ENCODE measurements around the gene NODAL. TPM values are rescaled to one million over a fixed set of nuclear protein-coding genes. Genes with fewer than 3 reads are reported as not detected.

Gene NODAL
- total and polyA plus RNA-seq, 2 experiments from 2014 or later: 11.2 to 28.4 TPM

DNA sequence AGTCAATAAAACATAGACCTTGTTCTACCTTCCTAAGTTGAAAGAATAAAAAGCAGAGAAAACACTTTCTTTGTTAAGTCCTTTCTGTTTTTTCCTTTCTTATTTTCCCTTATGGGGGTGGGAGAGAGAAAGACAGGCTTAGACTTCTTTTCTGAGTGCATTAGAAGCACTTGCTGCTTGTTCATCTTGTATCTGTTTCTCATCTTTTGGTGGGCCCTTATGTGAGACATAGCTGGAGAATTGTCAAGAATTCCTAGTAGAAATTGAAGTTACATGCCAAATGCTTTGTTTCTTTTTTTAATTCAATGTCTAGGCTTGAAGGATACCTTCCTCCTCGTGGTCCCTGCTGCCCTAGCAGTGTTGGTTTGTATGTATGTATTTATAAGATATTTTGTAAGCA, 30.9 kb downstream of the NODAL start:
- ATAC-seq (no peak), DNase-seq (ENCODE audit: low spot score) (no peak)
- H3K79me2 ChIP-seq (replicated peaks; ENCODE audit: insufficient read depth): peaks cover 92% of the 10 kb centered on the region
- Mint-ChIP-seq H3K4me1 (peaks cover 48% of the 10 kb centered on the region), H3K27me3 (ENCODE audit: insufficient read depth, low read depth, poor library complexity) (peaks cover under 1% of the 10 kb centered on the region), H3K9me3 (peaks cover 6% of the 10 kb centered on the region; the same call in 2 of the 3 replicates), H3K36me3 (ENCODE audit: low read depth) (peaks cover 36% of the 10 kb centered on the region), H3K27ac (no peak overlapping the region), H3K4me3 (no peak overlapping the region)
- peaks cover 6% of the 10 kb centered on the region; the same call in 1 of the 2 replicates for H3F3A ChIP-seq (replicated peaks; ENCODE audit: low read depth)
- no peak overlapping the region for H3K4me2 ChIP-seq
- H3K27me3 ChIP-seq (ENCODE audit: insufficient read depth): no peaks in the 10 kb centered on the region
- H3K36me3 ChIP-seq (ENCODE audit: insufficient read depth): no peaks in the 10 kb centered on the region; the same call in 1 of the 2 replicates
- TF ChIP-seq ZNF114 (CRISPR knock-in tag; IDR thresholded peaks at IDR 0.05) (no peak), EZH2phosphoT487 (IDR thresholded peaks at IDR 0.05; ENCODE audit: unreplicated experiment) (no peak), EZH2 (IDR thresholded peaks at IDR 0.05; ENCODE audit: low read depth, unreplicated experiment) (no peak), JUNB (IDR thresholded peaks at IDR 0.05; ENCODE audit: unreplicated experiment) (no peak), POLR2AphosphoS5 (IDR thresholded peaks at IDR 0.05; ENCODE audit: low read depth) (no peak), ZNF331 (CRISPR knock-in tag; IDR thresholded peaks at IDR 0.05; ENCODE audit: low read depth) (no peak)
- TF ChIP-seq, protein P1, sequence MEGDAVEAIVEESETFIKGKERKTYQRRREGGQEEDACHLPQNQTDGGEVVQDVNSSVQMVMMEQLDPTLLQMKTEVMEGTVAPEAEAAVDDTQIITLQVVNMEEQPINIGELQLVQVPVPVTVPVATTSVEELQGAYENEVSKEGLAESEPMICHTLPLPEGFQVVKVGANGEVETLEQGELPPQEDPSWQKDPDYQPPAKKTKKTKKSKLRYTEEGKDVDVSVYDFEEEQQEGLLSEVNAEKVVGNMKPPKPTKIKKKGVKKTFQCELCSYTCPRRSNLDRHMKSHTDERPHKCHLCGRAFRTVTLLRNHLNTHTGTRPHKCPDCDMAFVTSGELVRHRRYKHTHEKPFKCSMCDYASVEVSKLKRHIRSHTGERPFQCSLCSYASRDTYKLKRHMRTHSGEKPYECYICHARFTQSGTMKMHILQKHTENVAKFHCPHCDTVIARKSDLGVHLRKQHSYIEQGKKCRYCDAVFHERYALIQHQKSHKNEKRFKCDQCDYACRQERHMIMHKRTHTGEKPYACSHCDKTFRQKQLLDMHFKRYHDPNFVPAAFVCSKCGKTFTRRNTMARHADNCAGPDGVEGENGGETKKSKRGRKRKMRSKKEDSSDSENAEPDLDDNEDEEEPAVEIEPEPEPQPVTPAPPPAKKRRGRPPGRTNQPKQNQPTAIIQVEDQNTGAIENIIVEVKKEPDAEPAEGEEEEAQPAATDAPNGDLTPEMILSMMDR (conservative IDR thresholded peaks at IDR 0.05; ENCODE audit: low read depth in 2 of 2): no peak
- TF ChIP-seq, protein P2, sequence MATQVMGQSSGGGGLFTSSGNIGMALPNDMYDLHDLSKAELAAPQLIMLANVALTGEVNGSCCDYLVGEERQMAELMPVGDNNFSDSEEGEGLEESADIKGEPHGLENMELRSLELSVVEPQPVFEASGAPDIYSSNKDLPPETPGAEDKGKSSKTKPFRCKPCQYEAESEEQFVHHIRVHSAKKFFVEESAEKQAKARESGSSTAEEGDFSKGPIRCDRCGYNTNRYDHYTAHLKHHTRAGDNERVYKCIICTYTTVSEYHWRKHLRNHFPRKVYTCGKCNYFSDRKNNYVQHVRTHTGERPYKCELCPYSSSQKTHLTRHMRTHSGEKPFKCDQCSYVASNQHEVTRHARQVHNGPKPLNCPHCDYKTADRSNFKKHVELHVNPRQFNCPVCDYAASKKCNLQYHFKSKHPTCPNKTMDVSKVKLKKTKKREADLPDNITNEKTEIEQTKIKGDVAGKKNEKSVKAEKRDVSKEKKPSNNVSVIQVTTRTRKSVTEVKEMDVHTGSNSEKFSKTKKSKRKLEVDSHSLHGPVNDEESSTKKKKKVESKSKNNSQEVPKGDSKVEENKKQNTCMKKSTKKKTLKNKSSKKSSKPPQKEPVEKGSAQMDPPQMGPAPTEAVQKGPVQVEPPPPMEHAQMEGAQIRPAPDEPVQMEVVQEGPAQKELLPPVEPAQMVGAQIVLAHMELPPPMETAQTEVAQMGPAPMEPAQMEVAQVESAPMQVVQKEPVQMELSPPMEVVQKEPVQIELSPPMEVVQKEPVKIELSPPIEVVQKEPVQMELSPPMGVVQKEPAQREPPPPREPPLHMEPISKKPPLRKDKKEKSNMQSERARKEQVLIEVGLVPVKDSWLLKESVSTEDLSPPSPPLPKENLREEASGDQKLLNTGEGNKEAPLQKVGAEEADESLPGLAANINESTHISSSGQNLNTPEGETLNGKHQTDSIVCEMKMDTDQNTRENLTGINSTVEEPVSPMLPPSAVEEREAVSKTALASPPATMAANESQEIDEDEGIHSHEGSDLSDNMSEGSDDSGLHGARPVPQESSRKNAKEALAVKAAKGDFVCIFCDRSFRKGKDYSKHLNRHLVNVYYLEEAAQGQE (IDR thresholded peaks at IDR 0.05; ENCODE audit: unreplicated experiment): no peak
- TF ChIP-seq, protein P3, sequence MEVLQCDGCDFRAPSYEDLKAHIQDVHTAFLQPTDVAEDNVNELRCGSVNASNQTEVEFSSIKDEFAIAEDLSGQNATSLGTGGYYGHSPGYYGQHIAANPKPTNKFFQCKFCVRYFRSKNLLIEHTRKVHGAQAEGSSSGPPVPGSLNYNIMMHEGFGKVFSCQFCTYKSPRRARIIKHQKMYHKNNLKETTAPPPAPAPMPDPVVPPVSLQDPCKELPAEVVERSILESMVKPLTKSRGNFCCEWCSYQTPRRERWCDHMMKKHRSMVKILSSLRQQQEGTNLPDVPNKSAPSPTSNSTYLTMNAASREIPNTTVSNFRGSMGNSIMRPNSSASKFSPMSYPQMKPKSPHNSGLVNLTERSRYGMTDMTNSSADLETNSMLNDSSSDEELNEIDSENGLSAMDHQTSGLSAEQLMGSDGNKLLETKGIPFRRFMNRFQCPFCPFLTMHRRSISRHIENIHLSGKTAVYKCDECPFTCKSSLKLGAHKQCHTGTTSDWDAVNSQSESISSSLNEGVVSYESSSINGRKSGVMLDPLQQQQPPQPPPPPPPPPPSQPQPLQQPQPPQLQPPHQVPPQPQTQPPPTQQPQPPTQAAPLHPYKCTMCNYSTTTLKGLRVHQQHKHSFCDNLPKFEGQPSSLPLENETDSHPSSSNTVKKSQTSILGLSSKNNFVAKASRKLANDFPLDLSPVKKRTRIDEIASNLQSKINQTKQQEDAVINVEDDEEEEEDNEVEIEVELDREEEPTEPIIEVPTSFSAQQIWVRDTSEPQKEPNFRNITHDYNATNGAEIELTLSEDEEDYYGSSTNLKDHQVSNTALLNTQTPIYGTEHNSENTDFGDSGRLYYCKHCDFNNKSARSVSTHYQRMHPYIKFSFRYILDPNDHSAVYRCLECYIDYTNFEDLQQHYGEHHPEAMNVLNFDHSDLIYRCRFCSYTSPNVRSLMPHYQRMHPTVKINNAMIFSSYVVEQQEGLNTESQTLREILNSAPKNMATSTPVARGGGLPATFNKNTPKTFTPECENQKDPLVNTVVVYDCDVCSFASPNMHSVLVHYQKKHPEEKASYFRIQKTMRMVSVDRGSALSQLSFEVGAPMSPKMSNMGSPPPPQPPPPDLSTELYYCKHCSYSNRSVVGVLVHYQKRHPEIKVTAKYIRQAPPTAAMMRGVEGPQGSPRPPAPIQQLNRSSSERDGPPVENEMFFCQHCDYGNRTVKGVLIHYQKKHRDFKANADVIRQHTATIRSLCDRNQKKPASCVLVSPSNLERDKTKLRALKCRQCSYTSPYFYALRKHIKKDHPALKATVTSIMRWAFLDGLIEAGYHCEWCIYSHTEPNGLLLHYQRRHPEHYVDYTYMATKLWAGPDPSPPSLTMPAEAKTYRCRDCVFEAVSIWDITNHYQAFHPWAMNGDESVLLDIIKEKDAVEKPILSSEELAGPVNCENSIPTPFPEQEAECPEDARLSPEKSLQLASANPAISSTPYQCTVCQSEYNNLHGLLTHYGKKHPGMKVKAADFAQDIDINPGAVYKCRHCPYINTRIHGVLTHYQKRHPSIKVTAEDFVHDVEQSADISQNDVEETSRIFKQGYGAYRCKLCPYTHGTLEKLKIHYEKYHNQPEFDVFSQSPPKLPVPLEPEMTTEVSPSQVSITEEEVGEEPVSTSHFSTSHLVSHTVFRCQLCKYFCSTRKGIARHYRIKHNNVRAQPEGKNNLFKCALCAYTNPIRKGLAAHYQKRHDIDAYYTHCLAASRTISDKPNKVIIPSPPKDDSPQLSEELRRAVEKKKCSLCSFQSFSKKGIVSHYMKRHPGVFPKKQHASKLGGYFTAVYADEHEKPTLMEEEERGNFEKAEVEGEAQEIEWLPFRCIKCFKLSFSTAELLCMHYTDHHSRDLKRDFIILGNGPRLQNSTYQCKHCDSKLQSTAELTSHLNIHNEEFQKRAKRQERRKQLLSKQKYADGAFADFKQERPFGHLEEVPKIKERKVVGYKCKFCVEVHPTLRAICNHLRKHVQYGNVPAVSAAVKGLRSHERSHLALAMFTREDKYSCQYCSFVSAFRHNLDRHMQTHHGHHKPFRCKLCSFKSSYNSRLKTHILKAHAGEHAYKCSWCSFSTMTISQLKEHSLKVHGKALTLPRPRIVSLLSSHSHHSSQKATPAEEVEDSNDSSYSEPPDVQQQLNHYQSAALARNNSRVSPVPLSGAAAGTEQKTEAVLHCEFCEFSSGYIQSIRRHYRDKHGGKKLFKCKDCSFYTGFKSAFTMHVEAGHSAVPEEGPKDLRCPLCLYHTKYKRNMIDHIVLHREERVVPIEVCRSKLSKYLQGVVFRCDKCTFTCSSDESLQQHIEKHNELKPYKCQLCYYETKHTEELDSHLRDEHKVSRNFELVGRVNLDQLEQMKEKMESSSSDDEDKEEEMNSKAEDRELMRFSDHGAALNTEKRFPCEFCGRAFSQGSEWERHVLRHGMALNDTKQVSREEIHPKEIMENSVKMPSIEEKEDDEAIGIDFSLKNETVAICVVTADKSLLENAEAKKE (CRISPR knock-in tag; IDR thresholded peaks at IDR 0.05): no peak
- no peak overlapping the region for H2AFZ ChIP-seq
- H3K27ac ChIP-seq (ENCODE audit: low read depth): peak overlapping the region; percentile 35; the same call in 1 of the 2 replicates
- H3K4me3 ChIP-seq: no peak overlapping the region
- peaks cover 52% of the 10 kb centered on the region for H4K20me1 ChIP-seq (replicated peaks; ENCODE audit: insufficient read depth)
- H3K9me2 ChIP-seq (ENCODE audit: insufficient read depth): no peaks in the 10 kb centered on the region
- peaks cover 45% of the 10 kb centered on the region for H3K4me1 ChIP-seq (ENCODE audit: insufficient read depth)

Measured in GM23338 (cell line).